ENCODE results near the gene LIG4.
"Not testable (repeated sequence)": the region's sequence is repeated elsewhere in the genome, so short reads cannot be mapped to it uniquely, and the experiment has no call there.

LIG4 gene

GRCh38 chr13:108218044-108218974 is 3.0 kb upstream of the LIG4 start, which contains the start of gene ABHD13:
Gene ABHD13, plus strand, starts transcription at chr13:108218392. Its CDS starts 10,827 bp downstream, at chr13:108229219.
- Histone ChIP-seq H3K36me3 (replicated peaks) (no peaks in the 10 kb centered on the region), H3K4me3 (ENCODE audit: low read depth, low read length) (peak within 1 kb of the TSS; percentile 80), H3K27ac (peak within 1 kb of the TSS; percentile 73), H3K27me3 (replicated peaks) (no peaks in the 10 kb centered on the region)
- DNase-seq, result peak; percentile 85
- TF ChIP-seq CTCF (IDR thresholded peaks at IDR 0.05; ENCODE audit: low read depth, low read length, missing control alignments), result no peak
- in situ Hi-C loops (cut with HindIII; ENCODE audit: low pct_ligation_motif_present, low sequenced_read_pairs), result no loop called here

GRCh38 chr13:108217307-108218043 is 2.1 kb upstream of the LIG4 start:
- H3K36me3 ChIP-seq (replicated peaks); in situ Hi-C loops (cut with HindIII; ENCODE audit: low pct_ligation_motif_present, low sequenced_read_pairs); H3K27me3 ChIP-seq (replicated peaks); DNase-seq: not testable (repeated sequence)
- H3K4me3 ChIP-seq (ENCODE audit: low read depth, low read length), result peak overlapping the region; percentile 80
- H3K27ac ChIP-seq, result peak overlapping the region; percentile 73

GRCh38 chr13:108214441-108215271 is 680 bp downstream of the LIG4 start:
- peak overlapping the region; percentile 65 for H3K4me3 ChIP-seq (ENCODE audit: low read depth, low read length)
- no peaks in the 10 kb centered on the region for H3K27me3 ChIP-seq (replicated peaks)
- no peak overlapping the region for H3K27ac ChIP-seq
- in situ Hi-C loops (cut with HindIII; ENCODE audit: low pct_ligation_motif_present, low sequenced_read_pairs), result no loop called here
- TF ChIP-seq CTCF (IDR thresholded peaks at IDR 0.05; ENCODE audit: low read depth, low read length, missing control alignments), result no peak
- peaks cover 6% of the 10 kb centered on the region for H3K36me3 ChIP-seq (replicated peaks)
- no peak for DNase-seq

- H3K27ac ChIP-seq, result no peak overlapping the region
- in situ Hi-C loops (cut with HindIII; ENCODE audit: low pct_ligation_motif_present, low sequenced_read_pairs), result no loop called here
Measured at GRCh38 chr13:108213946-108214345, 1.4 kb downstream of the LIG4 start.

DNA sequence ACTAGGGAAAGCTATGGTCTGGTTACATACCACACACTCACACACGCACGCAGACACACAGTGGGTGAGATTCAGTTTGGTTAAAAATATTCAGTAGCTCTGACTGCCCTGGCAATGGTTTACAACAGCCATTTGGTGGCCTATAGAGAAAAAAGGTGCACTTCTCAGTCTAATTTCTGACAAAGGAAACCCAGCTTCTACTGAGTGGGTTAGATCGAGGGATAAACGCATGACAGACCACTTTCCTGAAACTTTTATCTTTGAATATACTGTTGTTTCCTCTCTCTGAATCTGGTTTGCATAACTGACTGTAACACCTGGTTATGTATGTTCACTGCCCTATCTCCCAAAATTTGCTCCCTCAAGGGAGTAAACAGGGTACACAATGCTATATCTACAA is 2.5 kb downstream of the LIG4 start:
- H3K27me3 ChIP-seq (replicated peaks), result no peaks in the 10 kb centered on the region
- no peak for DNase-seq
- no peak overlapping the region for H3K27ac ChIP-seq
- H3K4me3 ChIP-seq (ENCODE audit: low read depth, low read length), result no peak overlapping the region
- no peak for TF ChIP-seq CTCF (IDR thresholded peaks at IDR 0.05; ENCODE audit: low read depth, low read length, missing control alignments)
- peaks cover 11% of the 10 kb centered on the region for H3K36me3 ChIP-seq (replicated peaks)
- in situ Hi-C loops (cut with HindIII; ENCODE audit: low pct_ligation_motif_present, low sequenced_read_pairs), result no loop called here

More at GRCh38 chr13:108213946-108214345, 1.4 kb downstream of the LIG4 start:
- TF ChIP-seq CTCF (IDR thresholded peaks at IDR 0.05; ENCODE audit: low read depth, low read length, missing control alignments), result no peak
- H3K36me3 ChIP-seq (replicated peaks), result peaks cover 11% of the 10 kb centered on the region
- no peaks in the 10 kb centered on the region for H3K27me3 ChIP-seq (replicated peaks)
- H3K4me3 ChIP-seq (ENCODE audit: low read depth, low read length), result peak overlapping the region; percentile 65
- no peak for DNase-seq
